ENCODE measurements around the gene PTPRZ1. TPM values are rescaled to one million over a fixed set of nuclear protein-coding genes. Genes with fewer than 3 reads are reported as not detected.

PTPRZ1 gene
- total and polyA plus RNA-seq, 10 of the 15 experiments (the other 5 are each of a cell fraction or from before 2014, with no cell fraction given) = 0.05 to 0.21 (median 0.11) TPM; not detected in 7

DNA sequence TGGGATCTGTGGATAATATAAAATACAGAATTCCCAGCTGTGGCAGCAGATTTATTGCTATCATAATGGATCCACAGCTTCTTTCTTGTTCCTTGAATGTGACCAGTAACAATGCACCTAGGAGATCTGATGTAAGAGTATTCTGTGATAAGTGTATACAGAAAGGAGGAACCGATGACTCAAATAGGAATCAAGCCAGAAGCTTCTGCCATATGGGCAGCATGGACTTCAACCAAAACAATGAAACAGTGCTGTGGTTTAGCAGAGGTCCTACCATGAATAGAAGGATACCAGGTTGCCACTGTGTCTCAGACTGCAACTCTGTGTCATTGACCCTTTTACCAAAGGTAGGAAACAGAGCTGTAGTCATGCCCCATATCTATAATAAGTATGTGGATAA lies 81.8 kb downstream of the PTPRZ1 start:
- ChIA-PET CTCF (interaction anchor here (3.8 kb wide), 1 partner anchor 39 kb away, joined by 21 read pairs; no protein-coding TSS in a partner anchor), POLR2A (no interaction called here), RAD21 (ENCODE audit: unreplicated experiment) (no interaction called here), SMC1A (ENCODE audit: uncharacterized antibody, unreplicated experiment) (no interaction called here)
- intact Hi-C loops (cut with micrococcal nuclease; ENCODE audit: unreplicated experiment) = no loop called here
- Histone ChIP-seq H4K20me1 (ENCODE audit: control insufficient read depth, insufficient read depth) (no peaks in the 10 kb centered on the region), H3K27ac (ENCODE audit: control insufficient read depth, insufficient read depth) (no peak overlapping the region), H3K79me2 (ENCODE audit: control insufficient read depth, insufficient read depth, low read length) (no peaks in the 10 kb centered on the region), H3K4me3 (no peak overlapping the region), H3K4me2 (ENCODE audit: control insufficient read depth, insufficient read depth) (no peak overlapping the region), H2AFZ (ENCODE audit: control insufficient read depth, low read depth, low read length) (no peak overlapping the region), H3K27me3 (replicated peaks in 1 of 2; ENCODE audit: control insufficient read depth in 2 of 2, insufficient read depth in 2 of 2, low read length in 1 of 2) (no peaks in the 10 kb centered on the region), H3K4me1 (ENCODE audit: control insufficient read depth, insufficient read depth, low read length) (no peaks in the 10 kb centered on the region), H3K36me3 (ENCODE audit: control insufficient read depth in 2 of 2, insufficient read depth in 2 of 2, low read length in 1 of 2) (no peaks in the 10 kb centered on the region), H3K9me3 (replicated peaks; ENCODE audit: control insufficient read depth, insufficient read depth, low read length) (no peaks in the 10 kb centered on the region), H3K9ac (ENCODE audit: control insufficient read depth, insufficient read depth, low read length) (no peak overlapping the region)
- peak; percentile 31; the same call in 2 of the 3 replicates for ATAC-seq
- in situ Hi-C loops (cut with MboI) = no loop called here
- no peak for DNase-seq (ENCODE audit: low read depth, low spot score)
- 36% methylated on average over 1 of the region's 1 CpG for WGBS (ENCODE audit: insufficient coverage, insufficient replicate concordance, low lambda C conversion rate, missing lambda C conversion rate)
- TF ChIP-seq YBX1 (IDR thresholded peaks at IDR 0.05) (no peak), SUZ12 (IDR thresholded peaks at IDR 0.05; ENCODE audit: unreplicated experiment) (no peak)
- FAIRE-seq = no peak
- BruUV-seq (replicated peaks) = no TSS peak

DNA sequence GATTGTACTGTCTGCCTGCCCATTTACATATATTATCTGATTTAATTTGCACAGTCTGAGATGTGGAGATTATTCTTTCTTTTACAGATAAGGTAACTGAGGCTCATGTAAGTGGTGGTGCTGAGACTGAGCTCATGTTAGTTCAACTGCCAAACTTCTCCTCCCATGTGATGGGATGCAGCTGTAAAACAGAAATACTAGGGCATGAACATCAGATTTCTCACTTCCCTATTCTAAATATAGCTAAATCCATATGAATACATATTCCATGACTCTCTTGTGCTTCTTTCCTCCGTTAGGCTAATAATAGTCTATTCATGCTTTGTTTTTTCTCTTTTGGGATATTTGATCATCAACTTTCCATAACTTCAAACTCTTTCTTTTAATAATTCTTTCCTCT lies 84.7 kb downstream of the PTPRZ1 start:
- no peak for FAIRE-seq
- SMC1A ChIA-PET (ENCODE audit: uncharacterized antibody, unreplicated experiment) = no interaction called here
- no peak overlapping the region for H2AFZ ChIP-seq (ENCODE audit: control insufficient read depth, low read depth, low read length)
- H3K4me2 ChIP-seq (ENCODE audit: control insufficient read depth, insufficient read depth) = no peak overlapping the region
- POLR2A ChIA-PET = no interaction called here
- whole genome bisulfite sequencing (ENCODE audit: insufficient coverage, insufficient replicate concordance, low lambda C conversion rate, missing lambda C conversion rate) = 0% methylated on average over 1 of the region's 1 CpG
- H3K27me3 ChIP-seq (replicated peaks in 1 of 2; ENCODE audit: control insufficient read depth in 2 of 2, insufficient read depth in 2 of 2, low read length in 1 of 2) = no peaks in the 10 kb centered on the region; a peak in 1 of 4 replicates
- no peaks in the 10 kb centered on the region for H3K79me2 ChIP-seq (ENCODE audit: control insufficient read depth, insufficient read depth, low read length)
- H3K4me1 ChIP-seq (ENCODE audit: control insufficient read depth, insufficient read depth, low read length) = no peaks in the 10 kb centered on the region
- no peaks in the 10 kb centered on the region; the same call in 1 of the 2 replicates for H4K20me1 ChIP-seq (ENCODE audit: control insufficient read depth, insufficient read depth)
- RAD21 ChIA-PET (ENCODE audit: unreplicated experiment) = no interaction called here
- no peak overlapping the region for H3K9ac ChIP-seq (ENCODE audit: control insufficient read depth, insufficient read depth, low read length)
- in situ Hi-C loops (cut with MboI) (no loop called here), intact Hi-C loops (cut with micrococcal nuclease; ENCODE audit: unreplicated experiment) (no loop called here)
- H3K27ac ChIP-seq (ENCODE audit: control insufficient read depth, insufficient read depth) = no peak overlapping the region
- H3K4me3 ChIP-seq = no peak overlapping the region
- no TSS peak for BruUV-seq (replicated peaks)
- CTCF ChIA-PET = no interaction called here
- DNase-seq (ENCODE audit: low read depth, low spot score) = no peak
- no peak for ATAC-seq
- no peaks in the 10 kb centered on the region for H3K36me3 ChIP-seq (ENCODE audit: control insufficient read depth in 2 of 2, insufficient read depth in 2 of 2, low read length in 1 of 2)
- H3K9me3 ChIP-seq (replicated peaks; ENCODE audit: control insufficient read depth, insufficient read depth, low read length) = no peaks in the 10 kb centered on the region
- no peak for TF ChIP-seq CBX3 (IDR thresholded peaks at IDR 0.05; ENCODE audit: borderline replicate concordance, low read depth)
- TF ChIP-seq, protein P1, sequence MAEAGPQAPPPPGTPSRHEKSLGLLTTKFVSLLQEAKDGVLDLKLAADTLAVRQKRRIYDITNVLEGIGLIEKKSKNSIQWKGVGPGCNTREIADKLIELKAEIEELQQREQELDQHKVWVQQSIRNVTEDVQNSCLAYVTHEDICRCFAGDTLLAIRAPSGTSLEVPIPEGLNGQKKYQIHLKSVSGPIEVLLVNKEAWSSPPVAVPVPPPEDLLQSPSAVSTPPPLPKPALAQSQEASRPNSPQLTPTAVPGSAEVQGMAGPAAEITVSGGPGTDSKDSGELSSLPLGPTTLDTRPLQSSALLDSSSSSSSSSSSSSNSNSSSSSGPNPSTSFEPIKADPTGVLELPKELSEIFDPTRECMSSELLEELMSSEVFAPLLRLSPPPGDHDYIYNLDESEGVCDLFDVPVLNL (IDR thresholded peaks at IDR 0.05; ENCODE audit: low read depth, low read length) = no peak
- TF ChIP-seq ZNF622 (IDR thresholded peaks at IDR 0.05) = no peak
- no peak for TF ChIP-seq POLR2AphosphoS2 (IDR thresholded peaks at IDR 0.05; ENCODE audit: low read depth, low read length)
- TF ChIP-seq, protein P2, sequence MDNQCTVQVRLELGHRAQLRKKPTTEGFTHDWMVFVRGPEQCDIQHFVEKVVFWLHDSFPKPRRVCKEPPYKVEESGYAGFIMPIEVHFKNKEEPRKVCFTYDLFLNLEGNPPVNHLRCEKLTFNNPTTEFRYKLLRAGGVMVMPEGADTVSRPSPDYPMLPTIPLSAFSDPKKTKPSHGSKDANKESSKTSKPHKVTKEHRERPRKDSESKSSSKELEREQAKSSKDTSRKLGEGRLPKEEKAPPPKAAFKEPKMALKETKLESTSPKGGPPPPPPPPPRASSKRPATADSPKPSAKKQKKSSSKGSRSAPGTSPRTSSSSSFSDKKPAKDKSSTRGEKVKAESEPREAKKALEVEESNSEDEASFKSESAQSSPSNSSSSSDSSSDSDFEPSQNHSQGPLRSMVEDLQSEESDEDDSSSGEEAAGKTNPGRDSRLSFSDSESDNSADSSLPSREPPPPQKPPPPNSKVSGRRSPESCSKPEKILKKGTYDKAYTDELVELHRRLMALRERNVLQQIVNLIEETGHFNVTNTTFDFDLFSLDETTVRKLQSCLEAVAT (IDR thresholded peaks at IDR 0.05) = no peak
- no peak for TF ChIP-seq HCFC1 (IDR thresholded peaks at IDR 0.05; ENCODE audit: low read length)
- TF ChIP-seq MEF2A (IDR thresholded peaks at IDR 0.05; ENCODE audit: insufficient read depth, low read depth, low read length) = no peak
- no peak for TF ChIP-seq IRF4 (IDR thresholded peaks at IDR 0.05; ENCODE audit: low read depth, low read length)
- TF ChIP-seq, protein P3, sequence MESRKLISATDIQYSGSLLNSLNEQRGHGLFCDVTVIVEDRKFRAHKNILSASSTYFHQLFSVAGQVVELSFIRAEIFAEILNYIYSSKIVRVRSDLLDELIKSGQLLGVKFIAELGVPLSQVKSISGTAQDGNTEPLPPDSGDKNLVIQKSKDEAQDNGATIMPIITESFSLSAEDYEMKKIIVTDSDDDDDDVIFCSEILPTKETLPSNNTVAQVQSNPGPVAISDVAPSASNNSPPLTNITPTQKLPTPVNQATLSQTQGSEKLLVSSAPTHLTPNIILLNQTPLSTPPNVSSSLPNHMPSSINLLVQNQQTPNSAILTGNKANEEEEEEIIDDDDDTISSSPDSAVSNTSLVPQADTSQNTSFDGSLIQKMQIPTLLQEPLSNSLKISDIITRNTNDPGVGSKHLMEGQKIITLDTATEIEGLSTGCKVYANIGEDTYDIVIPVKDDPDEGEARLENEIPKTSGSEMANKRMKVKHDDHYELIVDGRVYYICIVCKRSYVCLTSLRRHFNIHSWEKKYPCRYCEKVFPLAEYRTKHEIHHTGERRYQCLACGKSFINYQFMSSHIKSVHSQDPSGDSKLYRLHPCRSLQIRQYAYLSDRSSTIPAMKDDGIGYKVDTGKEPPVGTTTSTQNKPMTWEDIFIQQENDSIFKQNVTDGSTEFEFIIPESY (IDR thresholded peaks at IDR 0.05) = no peak

Data from GM12878 (cell line).